HG03097 (cell line): Measurements from ENCODE around the gene NEURL1.

ENCODE experiments used
- ATAC-seq: cut with Tn5 transposase; IDR thresholded peaks from one replicate; pipeline ENCODE4 v1.9.1; 2021; ENCODE audit not compliant: unreplicated experiment, low FRiP score

NEURL1 gene

DNA sequence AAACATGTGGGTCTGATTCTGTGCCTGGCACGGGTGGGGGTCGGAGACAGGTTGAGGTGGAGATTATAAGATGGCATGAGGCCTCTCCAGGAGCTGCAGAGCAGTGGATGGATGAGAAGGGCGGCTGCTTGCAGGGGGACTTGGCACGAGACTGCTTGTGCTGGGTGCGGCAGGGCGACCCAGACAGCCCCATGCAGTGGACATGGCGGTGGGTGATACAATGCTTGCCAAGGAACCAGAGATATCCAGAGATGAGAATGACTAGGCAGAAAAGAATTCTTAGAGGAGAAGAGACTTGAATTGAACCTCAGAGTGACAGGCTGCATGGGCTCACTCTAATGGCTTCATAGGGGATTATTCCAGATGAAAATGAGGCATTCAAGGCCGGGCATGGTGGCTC lies 145.4 kb downstream of the NEURL1 start:
- no peak for ATAC-seq

DNA sequence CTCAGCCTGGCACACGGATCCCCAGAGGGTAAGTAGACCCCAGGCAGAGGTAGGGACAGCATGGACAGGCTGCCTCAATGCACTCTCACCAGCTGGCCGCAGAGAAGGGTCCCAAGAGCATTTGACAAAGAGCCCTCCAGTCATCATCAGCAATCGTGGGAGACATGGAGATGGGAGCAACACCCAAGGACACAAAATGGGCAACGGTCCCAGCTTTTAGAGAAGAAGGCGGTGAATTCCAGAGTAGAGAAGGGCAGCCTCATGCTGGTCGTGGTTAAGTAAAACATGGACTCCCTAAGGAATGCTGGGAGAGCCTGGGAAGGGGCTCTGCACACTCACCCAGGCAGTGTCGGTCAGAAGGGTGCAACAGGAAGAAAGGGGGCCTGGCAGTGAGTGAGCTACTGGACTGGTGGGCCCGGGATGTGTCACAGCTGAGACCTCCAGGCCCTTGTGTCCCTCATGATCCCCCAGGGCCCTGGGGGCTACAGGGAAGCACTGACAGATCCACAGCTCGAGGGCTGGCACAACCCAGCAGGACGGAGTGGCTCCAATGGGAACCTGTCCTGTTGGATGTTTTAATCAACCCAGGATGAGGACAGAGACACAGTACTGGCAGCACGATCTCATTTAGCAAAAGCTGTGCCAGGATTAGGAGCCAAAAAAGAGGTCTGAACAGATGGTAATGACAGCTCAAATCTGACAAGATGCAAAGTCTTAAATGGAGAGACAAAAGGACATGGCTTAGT lies 147.1 kb downstream of the NEURL1 start:
- ATAC-seq, result no peak

DNA sequence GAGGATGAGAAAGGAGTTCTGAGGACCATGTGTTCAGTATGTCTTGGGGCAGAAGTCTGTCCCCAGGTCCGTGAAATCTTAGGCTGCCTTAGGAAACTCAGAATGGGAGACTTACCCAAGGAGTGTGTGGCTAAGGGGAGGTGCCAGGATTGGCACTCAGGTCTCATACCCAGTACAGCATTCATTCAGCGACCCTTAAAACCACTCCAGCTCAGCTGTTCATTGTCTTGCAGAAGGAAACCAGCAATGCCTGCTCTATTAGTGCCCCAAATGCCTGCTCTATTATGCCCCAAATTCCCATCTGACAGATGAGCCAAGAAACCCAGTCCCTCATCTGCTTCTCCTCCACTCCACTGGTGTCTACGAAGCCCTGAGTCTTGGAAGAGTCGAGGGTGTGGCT lies 147.8 kb downstream of the NEURL1 start:
- ATAC-seq, result no peak
